GM12891 (cell line): ENCODE data around the gene WIPI1.

Experiments used
- DNase-seq: peaks from one replicate; pipeline ENCODE4 v3.0.0; 2011; ENCODE audit warnings: low spot score; ENCODE audit not compliant: insufficient read length
- FAIRE-seq: peaks from 2 replicates; lab custom pipeline; 2011; peaks lifted over from hg19 to GRCh38; lab: Jason Lieb, UNC
- PAX5 ChIP-seq: IDR thresholded peaks from 2 replicates; pipeline ENCODE4 v1.6.1; 2011; ENCODE audit warnings: low read length, moderate library complexity, mild to moderate bottlenecking; ENCODE audit not compliant: insufficient read depth, severe bottlenecking
- POLR2A ChIP-seq: IDR thresholded peaks from 2 replicates; pipeline ENCODE4 v1.6.1; 2011; ENCODE audit warnings: low read depth, low read length, control low read depth
- POLR2AphosphoS5 ChIP-seq: IDR thresholded peaks from 2 replicates; pipeline ENCODE4 v1.6.1; 2011; ENCODE audit warnings: low read depth, low read length, control low read depth
- POU2F2 ChIP-seq: IDR thresholded peaks from 2 replicates; pipeline ENCODE4 v1.6.1; 2011; ENCODE audit warnings: low read depth, mild to moderate bottlenecking, control low read depth, low read length, moderate library complexity
- SPI1 ChIP-seq: IDR thresholded peaks from 2 replicates; pipeline ENCODE4 v1.6.1; 2011; ENCODE audit warnings: low read depth, low read length, control low read depth
- TAF1 ChIP-seq: IDR thresholded peaks from 2 replicates; pipeline ENCODE4 v1.6.1; 2011; ENCODE audit warnings: low read depth, low read length, control low read depth

WIPI1 gene

DNA sequence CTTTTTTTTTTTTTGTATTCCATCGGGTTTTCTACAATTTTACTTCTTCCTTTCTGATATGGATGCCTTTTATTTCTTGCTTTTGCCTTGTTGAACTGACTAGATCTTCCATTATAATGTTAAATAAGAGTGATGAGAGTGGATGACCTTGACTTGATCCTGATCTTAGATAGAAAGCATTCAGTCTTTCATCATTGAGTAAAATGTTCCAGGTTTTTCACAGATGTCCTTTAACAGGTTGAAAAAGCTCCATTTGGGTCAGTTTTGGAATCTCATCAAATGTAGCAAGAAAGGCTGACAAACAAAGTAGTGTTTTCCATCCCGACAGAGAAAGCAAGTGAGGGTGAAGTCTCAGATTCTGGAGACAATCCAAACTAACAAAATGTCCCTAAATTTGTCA is 27.2 kb upstream of the WIPI1 start:
- DNase-seq (no peak), FAIRE-seq (no peak)

GRCh38 chr17:68482576-68483041 is 25.3 kb upstream of the WIPI1 start:
- FAIRE-seq (no peak), DNase-seq (no peak)
- TF ChIP-seq SPI1: no peak
- no peak for TF ChIP-seq POU2F2
- no peak for TF ChIP-seq POLR2A
- no peak for TF ChIP-seq POLR2AphosphoS5
- no peak for TF ChIP-seq TAF1
- TF ChIP-seq PAX5: no peak

More for the DNA sequence above, 27.2 kb upstream of the WIPI1 start:
- TF ChIP-seq POU2F2 (no peak), POLR2A (no peak), SPI1 (no peak), POLR2AphosphoS5 (no peak)

- FAIRE-seq: no peak
- TF ChIP-seq SPI1: no peak
- no peak for DNase-seq
Measured at GRCh38 chr17:68480885-68481284, 23.6 kb upstream of the WIPI1 start.

DNA sequence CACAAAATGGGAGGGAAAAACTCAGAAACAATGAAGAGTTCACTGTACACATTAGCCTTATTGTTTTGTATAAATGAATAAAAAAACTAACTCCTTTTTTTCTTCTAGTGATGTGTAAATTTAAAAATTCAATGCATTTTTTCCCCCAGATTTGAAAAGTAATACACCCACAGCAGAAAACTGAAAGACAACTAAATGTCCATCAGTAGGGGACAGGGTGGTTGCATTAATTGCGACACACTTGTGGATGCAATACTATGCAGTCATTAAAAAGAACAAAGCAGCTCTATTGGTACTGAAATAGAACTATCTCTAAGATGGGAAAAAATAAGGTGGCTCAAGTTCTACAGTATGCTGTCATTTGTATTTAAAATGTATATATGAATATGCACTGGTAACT is 13.7 kb upstream of the WIPI1 start:
- TF ChIP-seq SPI1 (no peak), POLR2AphosphoS5 (no peak), POLR2A (no peak), POU2F2 (no peak), TAF1 (no peak), PAX5 (no peak)
- no peak for FAIRE-seq
- no peak for DNase-seq

DNA sequence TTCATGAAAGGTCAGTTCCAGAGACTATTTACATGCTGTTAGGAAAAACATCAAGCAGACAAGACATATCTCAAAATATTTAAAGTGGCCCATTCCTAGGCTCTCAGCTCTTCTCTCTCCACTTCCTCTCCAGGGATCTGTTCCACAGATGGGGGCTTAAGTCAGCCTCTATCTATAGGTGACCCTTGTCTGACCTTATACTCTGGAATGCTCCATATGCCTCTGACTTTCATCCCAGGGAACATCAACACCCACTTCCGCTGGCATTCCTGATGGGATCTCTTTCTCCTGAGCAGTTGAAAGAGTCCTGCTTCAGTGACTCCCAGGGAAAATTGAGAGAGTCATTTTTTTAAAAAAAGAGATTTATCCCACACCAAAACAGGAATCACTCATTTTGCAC is 11.5 kb upstream of the WIPI1 start:
- DNase-seq (no peak), FAIRE-seq (no peak)
- no peak for TF ChIP-seq SPI1

DNA sequence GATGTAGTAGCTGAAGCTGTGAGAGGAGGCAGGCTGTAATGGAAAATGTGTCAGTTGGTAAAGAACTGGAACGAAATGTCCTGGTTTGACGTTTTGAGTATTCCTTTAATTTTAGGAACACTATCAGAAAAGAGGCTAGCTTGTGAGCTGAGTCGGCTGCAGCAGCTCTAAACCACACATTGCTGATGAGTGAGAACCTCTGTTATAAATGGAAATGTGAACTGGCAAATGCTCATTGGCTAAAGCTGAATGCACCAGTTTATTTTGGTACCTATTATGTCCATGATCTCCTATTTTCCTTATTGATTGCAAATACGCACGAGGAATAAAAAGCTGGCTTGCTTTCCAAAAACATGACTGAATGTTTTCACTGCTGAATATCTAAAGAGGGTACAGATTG is 11.0 kb upstream of the WIPI1 start:
- no peak for FAIRE-seq
- no peak for DNase-seq
- no peak for TF ChIP-seq POU2F2
- TF ChIP-seq POLR2AphosphoS5: no peak

GRCh38 chr17:68463211-68464019 is 6.1 kb upstream of the WIPI1 start:
- no peak for TF ChIP-seq POLR2A
- TF ChIP-seq SPI1: no peak
- no peak for TF ChIP-seq PAX5
- no peak for TF ChIP-seq POU2F2
- no peak for TF ChIP-seq POLR2AphosphoS5
- no peak for TF ChIP-seq TAF1
- FAIRE-seq (no peak), DNase-seq (no peak)

- FAIRE-seq (peak; percentile 76), DNase-seq (no peak)
- TF ChIP-seq PAX5: no peak
- TF ChIP-seq SPI1: no peak
- no peak for TF ChIP-seq TAF1
- no peak for TF ChIP-seq POLR2A
- no peak for TF ChIP-seq POLR2AphosphoS5
- 0 out of 2 replicates have a peak, but pooled peaks have one; percentile 43 for TF ChIP-seq POU2F2
Measured at GRCh38 chr17:68462381-68463210, 5.3 kb upstream of the WIPI1 start.

DNA sequence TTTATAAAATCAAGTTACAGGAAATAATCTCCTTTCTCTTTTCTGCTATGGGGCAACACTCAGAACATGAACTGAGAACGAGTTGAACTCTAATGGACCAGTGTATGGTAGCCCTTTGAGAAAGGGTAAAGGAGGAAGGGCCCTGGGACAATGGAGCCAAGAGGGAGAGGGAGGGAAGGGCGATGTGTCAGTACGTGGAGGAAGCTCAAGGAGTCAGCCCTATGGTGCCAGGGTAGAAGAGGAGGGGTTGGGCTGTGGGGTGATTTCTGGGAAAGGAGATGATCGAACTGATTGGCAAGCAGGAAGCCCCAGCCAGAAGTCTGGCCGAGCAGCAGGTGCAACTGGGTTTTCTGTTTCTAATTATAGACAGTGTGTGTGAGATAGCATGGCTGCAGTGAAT is 4.3 kb upstream of the WIPI1 start:
- FAIRE-seq: peak; percentile 40
- DNase-seq: no peak
- TF ChIP-seq TAF1 (no peak), POLR2AphosphoS5 (no peak), SPI1 (no peak), POLR2A (no peak), PAX5 (no peak), POU2F2 (no peak)

DNA sequence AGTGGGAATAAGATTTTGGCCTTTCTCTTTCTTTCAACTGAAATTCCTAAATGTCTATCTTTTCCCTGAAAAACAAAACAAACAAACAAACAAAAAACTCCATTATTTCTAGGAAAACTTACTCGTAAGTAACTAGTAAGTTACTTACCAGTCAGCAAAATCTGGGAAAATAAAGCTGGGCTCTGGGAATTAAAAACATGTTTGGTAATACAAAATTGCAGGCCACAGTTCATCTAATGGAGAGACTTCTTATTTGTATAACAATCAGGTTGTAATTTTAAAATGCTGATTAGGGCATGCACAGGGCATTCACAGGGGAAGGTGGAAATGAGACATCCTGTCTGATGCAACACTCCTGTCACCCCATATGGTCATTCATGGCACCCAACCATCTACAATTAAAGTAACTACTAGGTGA is 3.8 kb upstream of the WIPI1 start:
- no peak for FAIRE-seq
- no peak for DNase-seq
- TF ChIP-seq PAX5: no peak
- no peak for TF ChIP-seq TAF1
- no peak for TF ChIP-seq POLR2AphosphoS5
- TF ChIP-seq POU2F2: no peak
- no peak for TF ChIP-seq POLR2A

GRCh38 chr17:68460715-68461114 is 3.4 kb upstream of the WIPI1 start:
- DNase-seq (no peak), FAIRE-seq (no peak)
- TF ChIP-seq SPI1 (no peak), PAX5 (no peak), POU2F2 (no peak), POLR2AphosphoS5 (no peak), TAF1 (no peak)
